Measurements from ENCODE around the gene CD274.

The CD274 gene

GRCh38 chr9:5466766-5467165, 16.4 kb downstream of the CD274 start:
- Histone ChIP-seq H3K4me2 (ENCODE audit: low read depth, low read length, poor library complexity, severe bottlenecking) (no peak overlapping the region), H3K9ac (ENCODE audit: low read depth, low read length, poor library complexity, severe bottlenecking) (no peak overlapping the region), H3K9me3 (ENCODE audit: insufficient read depth, low read depth, low read length) (no peaks in the 10 kb centered on the region), H3K4me3 (ENCODE audit: low read length, poor library complexity, severe bottlenecking) (no peak overlapping the region), H3K36me3 (ENCODE audit: insufficient read depth, low read length) (no peaks in the 10 kb centered on the region), H3F3A (ENCODE audit: low read depth) (no peaks in the 10 kb centered on the region), H2AFZ (ENCODE audit: low read length) (0 out of 2 replicates have a peak overlapping the region, but pooled peaks have one; percentile 6), H3K9me2 (replicated peaks; ENCODE audit: low read depth, low read length) (no peaks in the 10 kb centered on the region), H3K27me3 (ENCODE audit: insufficient read depth, low read length, poor library complexity, severe bottlenecking) (no peaks in the 10 kb centered on the region), H3K4me1 (ENCODE audit: insufficient read depth, low read length, poor library complexity, severe bottlenecking) (no peaks in the 10 kb centered on the region), H4K20me1 (ENCODE audit: insufficient read depth, low read length, poor library complexity, severe bottlenecking) (no peaks in the 10 kb centered on the region), H3K79me2 (ENCODE audit: insufficient read depth, low read length) (no peaks in the 10 kb centered on the region)
- no peak for TF ChIP-seq EZH2phosphoT487 (IDR thresholded peaks at IDR 0.05; ENCODE audit: borderline replicate concordance)
- TF ChIP-seq CTCF (conservative IDR thresholded peaks at IDR 0.05; ENCODE audit: low read length) = no peak

- Histone ChIP-seq H3K27me3 (ENCODE audit: insufficient read depth, low read length, poor library complexity, severe bottlenecking) (no peaks in the 10 kb centered on the region), H3F3A (ENCODE audit: low read depth) (no peaks in the 10 kb centered on the region), H3K36me3 (ENCODE audit: insufficient read depth, low read length) (no peaks in the 10 kb centered on the region), H2AFZ (ENCODE audit: low read length) (no peak overlapping the region), H3K9ac (ENCODE audit: low read depth, low read length, poor library complexity, severe bottlenecking) (no peak overlapping the region), H3K9me3 (ENCODE audit: insufficient read depth, low read depth, low read length) (no peaks in the 10 kb centered on the region), H3K4me1 (ENCODE audit: insufficient read depth, low read length, poor library complexity, severe bottlenecking) (no peaks in the 10 kb centered on the region), H3K79me2 (ENCODE audit: insufficient read depth, low read length) (no peaks in the 10 kb centered on the region), H4K20me1 (ENCODE audit: insufficient read depth, low read length, poor library complexity, severe bottlenecking) (no peaks in the 10 kb centered on the region), H3K9me2 (replicated peaks; ENCODE audit: low read depth, low read length) (no peaks in the 10 kb centered on the region), H3K4me3 (ENCODE audit: low read length, poor library complexity, severe bottlenecking) (no peak overlapping the region), H3K4me2 (ENCODE audit: low read depth, low read length, poor library complexity, severe bottlenecking) (no peak overlapping the region)
- TF ChIP-seq EZH2phosphoT487 (IDR thresholded peaks at IDR 0.05; ENCODE audit: borderline replicate concordance) (no peak), CTCF (conservative IDR thresholded peaks at IDR 0.05; ENCODE audit: low read length) (no peak)
Measured at GRCh38 chr9:5468850-5469249, 18.5 kb downstream of the CD274 start.

- no peaks in the 10 kb centered on the region for H3K4me1 ChIP-seq (ENCODE audit: insufficient read depth, low read length, poor library complexity, severe bottlenecking)
- no peaks in the 10 kb centered on the region for H3F3A ChIP-seq (ENCODE audit: low read depth)
- H3K27me3 ChIP-seq (ENCODE audit: insufficient read depth, low read length, poor library complexity, severe bottlenecking) = no peaks in the 10 kb centered on the region
- TF ChIP-seq EZH2phosphoT487 (IDR thresholded peaks at IDR 0.05; ENCODE audit: borderline replicate concordance) (no peak), CTCF (conservative IDR thresholded peaks at IDR 0.05; ENCODE audit: low read length) (no peak)
- H3K9ac ChIP-seq (ENCODE audit: low read depth, low read length, poor library complexity, severe bottlenecking) = no peak overlapping the region
- no peaks in the 10 kb centered on the region for H3K79me2 ChIP-seq (ENCODE audit: insufficient read depth, low read length)
- no peaks in the 10 kb centered on the region for H3K9me3 ChIP-seq (ENCODE audit: insufficient read depth, low read depth, low read length)
- no peaks in the 10 kb centered on the region for H3K9me2 ChIP-seq (replicated peaks; ENCODE audit: low read depth, low read length)
- H2AFZ ChIP-seq (ENCODE audit: low read length) = no peak overlapping the region
- no peaks in the 10 kb centered on the region for H3K36me3 ChIP-seq (ENCODE audit: insufficient read depth, low read length)
- H4K20me1 ChIP-seq (ENCODE audit: insufficient read depth, low read length, poor library complexity, severe bottlenecking) = no peaks in the 10 kb centered on the region
- H3K4me3 ChIP-seq (ENCODE audit: low read length, poor library complexity, severe bottlenecking) = no peak overlapping the region
- no peak overlapping the region for H3K4me2 ChIP-seq (ENCODE audit: low read depth, low read length, poor library complexity, severe bottlenecking)
Measured at GRCh38 chr9:5470122-5470521, 19.8 kb downstream of the CD274 start.
